Omental fat pad (tissue), 4 donors: ENCODE results near the gene EPHB2. TPM values are rescaled to one million over a fixed set of nuclear protein-coding genes. Genes with fewer than 3 reads are reported as not detected.

Experiments used
- ATAC-seq: fragments of 150-250 bp; one replicate; pipeline ENCODE4 v1.9.1; 2016; ENCODE audit warnings: mild to moderate bottlenecking, moderate library complexity; ENCODE audit not compliant: low FRiP score
- DNase-seq: peaks from one replicate; pipeline ENCODE4 v3.0.0-alpha.2; 2019; ENCODE audit warnings: low spot score
- CTCF ChIP-seq, 3 donors: fragments of 450-650 bp; IDR thresholded peaks; one replicate each; pipeline ENCODE4 v1.5.1; 2016 to 2017; ENCODE audit warnings: antibody characterized with exemption in 3 of 3, mild to moderate bottlenecking in 3 of 3, moderate library complexity in 2 of 3
- total RNA-seq, 4 donors: library from RNA; depleted of rRNA; stranded (reverse); fragments of >200 nt; gene quantifications; one replicate each; pipeline ENCODE4 v1.1.0, GENCODE V29; 2016

Gene EPHB2
- total RNA-seq, 4 donors from 2014 or later = 3.5 to 5.5 (median 4.7) TPM

- TF ChIP-seq CTCF (IDR thresholded peaks at IDR 0.05) = no peak
- DNase-seq (no peak), ATAC-seq (no peak)
Observed at GRCh38 chr1:22845398-22845935, 134.8 kb downstream of the EPHB2 start.

- TF ChIP-seq CTCF (IDR thresholded peaks at IDR 0.05) = no peak
- ATAC-seq (no peak), DNase-seq (no peak)
Observed at GRCh38 chr1:22846458-22846857, 135.8 kb downstream of the EPHB2 start.

GRCh38 chr1:22847249-22847648 is 136.6 kb downstream of the EPHB2 start:
- no peak for TF ChIP-seq CTCF (IDR thresholded peaks at IDR 0.05)
- DNase-seq (no peak), ATAC-seq (no peak)

GRCh38 chr1:22847709-22848108 is 137.1 kb downstream of the EPHB2 start:
- ATAC-seq (no peak), DNase-seq (no peak)
- TF ChIP-seq CTCF (IDR thresholded peaks at IDR 0.05) = no peak

- TF ChIP-seq CTCF (IDR thresholded peaks at IDR 0.05) = no peak
- DNase-seq = no peak
- ATAC-seq = no peak
Observed at GRCh38 chr1:22848405-22848804, 137.8 kb downstream of the EPHB2 start.

- TF ChIP-seq CTCF (IDR thresholded peaks at IDR 0.05) = no peak
- no peak for ATAC-seq
Observed at GRCh38 chr1:22849770-22850169, 139.1 kb downstream of the EPHB2 start.

GRCh38 chr1:22850281-22850680 is 139.6 kb downstream of the EPHB2 start:
- ATAC-seq = no peak

More at GRCh38 chr1:22849770-22850169, 139.1 kb downstream of the EPHB2 start:
- DNase-seq = no peak

More at GRCh38 chr1:22850281-22850680, 139.6 kb downstream of the EPHB2 start:
- TF ChIP-seq CTCF (IDR thresholded peaks at IDR 0.05) = no peak
- DNase-seq = no peak
